Liver (tissue), 3 donors: ENCODE data around the gene APBA2.

Source experiments
- ATF3 ChIP-seq: IDR thresholded peaks from 2 replicates; pipeline ENCODE4 v1.6.1; 2016; ENCODE audit warnings: antibody characterized with exemption
- CTCF ChIP-seq: fragments of 150-350 bp; IDR thresholded peaks from 2 replicates; pipeline ENCODE4 v1.5.1; 2017; ENCODE audit warnings: improper control_type of control experiment, low read depth, low read length; ENCODE audit not compliant: missing input control
- FOXA1 ChIP-seq: IDR thresholded peaks from 2 replicates; pipeline ENCODE4 v1.6.1; 2016; ENCODE audit warnings: antibody characterized with exemption
- GABPA ChIP-seq, 2 donors: IDR thresholded peaks in 1 of 2; conservative IDR thresholded peaks in 1 of 2; 2 replicates each; pipeline ENCODE4 v1.6.1; 2016; ENCODE audit warnings: antibody characterized with exemption in 2 of 2, mild to moderate bottlenecking in 1 of 2, moderate library complexity in 1 of 2
- JUND ChIP-seq, 2 donors: IDR thresholded peaks; 2 replicates each; pipeline ENCODE4 v1.6.1; 2016; ENCODE audit warnings: antibody characterized with exemption in 2 of 2
- MAX ChIP-seq: IDR thresholded peaks from 2 replicates; pipeline ENCODE4 v1.6.1; 2016; ENCODE audit warnings: antibody characterized with exemption
- RAD21 ChIP-seq, 2 donors: IDR thresholded peaks; 2 replicates each; pipeline ENCODE4 v1.6.1; 2016; ENCODE audit warnings: antibody characterized with exemption in 2 of 2, mild to moderate bottlenecking in 2 of 2
- REST ChIP-seq: IDR thresholded peaks from 2 replicates; pipeline ENCODE4 v1.6.1; 2016; ENCODE audit warnings: antibody characterized with exemption, mild to moderate bottlenecking
- RXRA ChIP-seq, 2 donors: IDR thresholded peaks; 2 replicates each; pipeline ENCODE4 v1.6.1; 2017 to 2018; ENCODE audit warnings: antibody characterized with exemption in 2 of 2, mild to moderate bottlenecking in 1 of 2
- SP1 ChIP-seq: IDR thresholded peaks from 2 replicates; pipeline ENCODE4 v1.6.1; 2018; ENCODE audit warnings: antibody characterized with exemption, mild to moderate bottlenecking
- TAF1 ChIP-seq: conservative IDR thresholded peaks from 2 replicates; pipeline ENCODE4 v1.6.1; 2016; ENCODE audit warnings: antibody characterized with exemption, mild to moderate bottlenecking
- YY1 ChIP-seq: IDR thresholded peaks from 2 replicates; pipeline ENCODE4 v1.6.1; 2016; ENCODE audit warnings: antibody characterized with exemption, mild to moderate bottlenecking
- donor health status: healthy.
- donor health status: healthy.

GRCh38 chr15:29135702-29136646, 250.2 kb downstream of the APBA2 start:
- no peak for TF ChIP-seq ATF3
- no peak for TF ChIP-seq JUND (IDR thresholded peaks at IDR 0.05)
- TF ChIP-seq YY1, result no peak
- TF ChIP-seq CTCF, result no peak
- no peak for TF ChIP-seq MAX
- no peak for TF ChIP-seq SP1
- no peak for TF ChIP-seq FOXA1
- TF ChIP-seq RAD21 (IDR thresholded peaks at IDR 0.05), result no peak
- no peak for TF ChIP-seq TAF1
- no peak for TF ChIP-seq GABPA (IDR thresholded peaks at IDR 0.05 in 1 of 2, conservative IDR thresholded peaks at IDR 0.05 in 1 of 2)
- TF ChIP-seq RXRA (IDR thresholded peaks at IDR 0.05), result no peak
- TF ChIP-seq REST, result no peak
